Activated CD4-positive, CD25-positive, alpha-beta regulatory T cell treated with anti-CD3 and anti-CD28 coated beads, Interleukin-2, amount 50 U/mL, for 24 hours (primary cell): ENCODE results near the gene PTPRJ.
A peak's percentile ranks its signal among the peaks of the same experiment; 100 is the strongest.

Experiments
- ATAC-seq, 2 donors: fragments of 150-1000 bp; cut with Tn5 transposase; one replicate each; pipeline ENCODE4 v1.10.0; 2021; ENCODE audit warnings: mild to moderate bottlenecking in 1 of 2, moderate library complexity in 1 of 2

PTPRJ gene

GRCh38 chr11:48074425-48075181 is 94.2 kb downstream of the PTPRJ start:
- ATAC-seq: no peak

GRCh38 chr11:48075637-48076036 is 95.3 kb downstream of the PTPRJ start:
- ATAC-seq: no peak

- no peak for ATAC-seq
These were observed 96.9 kb downstream of the PTPRJ start for GRCh38 chr11:48077251-48077650.

- ATAC-seq: no peak
These were observed 98.3 kb downstream of the PTPRJ start for GRCh38 chr11:48078689-48079088.

GRCh38 chr11:48079596-48079995 is 99.2 kb downstream of the PTPRJ start:
- no peak for ATAC-seq

GRCh38 chr11:48080301-48080861 is 100.0 kb downstream of the PTPRJ start:
- ATAC-seq: no peak

- ATAC-seq: peak; percentile 64 to 66
These were observed 101.0 kb downstream of the PTPRJ start for GRCh38 chr11:48081151-48082010.

- ATAC-seq: no peak
These were observed 102.4 kb downstream of the PTPRJ start for GRCh38 chr11:48082771-48083170.

- no peak for ATAC-seq
These were observed 103.1 kb downstream of the PTPRJ start for GRCh38 chr11:48083421-48083820.

- ATAC-seq: no peak
These were observed 105.3 kb downstream of the PTPRJ start for GRCh38 chr11:48085688-48086087.

- ATAC-seq: no peak
These were observed 107.1 kb downstream of the PTPRJ start for GRCh38 chr11:48087422-48087821.

- ATAC-seq: no peak
These were observed 107.8 kb downstream of the PTPRJ start for GRCh38 chr11:48087974-48088681.

- ATAC-seq: no peak
These were observed 108.3 kb downstream of the PTPRJ start for GRCh38 chr11:48088682-48089050.

GRCh38 chr11:48090174-48090573 is 109.8 kb downstream of the PTPRJ start:
- ATAC-seq: no peak

GRCh38 chr11:48091426-48092102 is 111.2 kb downstream of the PTPRJ start:
- ATAC-seq: no peak

GRCh38 chr11:48093323-48093722 is 113.0 kb downstream of the PTPRJ start:
- ATAC-seq: no peak

GRCh38 chr11:48093795-48094642 is 113.7 kb downstream of the PTPRJ start:
- peak; percentile 62 to 77 for ATAC-seq

GRCh38 chr11:48094643-48095339 is 114.4 kb downstream of the PTPRJ start:
- ATAC-seq: no peak

GRCh38 chr11:48095779-48096470 is 115.6 kb downstream of the PTPRJ start:
- no peak for ATAC-seq
